NB4 (cell line): ENCODE data around the gene DESI2.
A peak's percentile ranks its signal among the peaks of the same experiment; 100 is the strongest.
"Not testable (repeated sequence)": the region's sequence is repeated elsewhere in the genome, so short reads cannot be mapped to it uniquely, and the experiment has no call there.

ENCODE experiments used
- DNase-seq: peaks from one replicate; pipeline ENCODE4 v3.0.0; 2010; ENCODE audit warnings: low read depth
- H3K4me3 ChIP-seq: one replicate; pipeline ENCODE4 v1.5.1; 2011; ENCODE audit warnings: mild to moderate bottlenecking, low read depth, low read length, moderate library complexity
- CTCF ChIP-seq: IDR thresholded peaks from one replicate; pipeline ENCODE4 v1.5.1; 2012; ENCODE audit warnings: low read depth, low read length
- MAX ChIP-seq: IDR thresholded peaks from 2 replicates; pipeline ENCODE4 v1.6.1; 2011; ENCODE audit warnings: low read depth, low read length
- MYC ChIP-seq: IDR thresholded peaks from 2 replicates; pipeline ENCODE4 v1.6.1; 2011; ENCODE audit warnings: low read depth, low read length
- POLR2A ChIP-seq: IDR thresholded peaks from 2 replicates; pipeline ENCODE4 v1.6.1; 2011; ENCODE audit warnings: mild to moderate bottlenecking; ENCODE audit not compliant: insufficient read length; ENCODE audit errors: extremely low read depth

DESI2 gene

GRCh38 chr1:244664353-244664752 is 11.4 kb downstream of the DESI2 start:
- TF ChIP-seq CTCF (no peak), MYC (no peak), POLR2A (no peak), MAX (no peak)
- H3K4me3 ChIP-seq, result no peak overlapping the region
- no peak for DNase-seq

- TF ChIP-seq POLR2A (no peak), MYC (peak; percentile 38; the same call in 1 of the 2 replicates)
- no peak overlapping the region for H3K4me3 ChIP-seq
- peak; percentile 94 for DNase-seq
Measured at GRCh38 chr1:244665771-244666217, 12.9 kb downstream of the DESI2 start.

- peak; percentile 30 for DNase-seq
- H3K4me3 ChIP-seq, result not testable (repeated sequence)
Measured at GRCh38 chr1:244666672-244667418, 13.9 kb downstream of the DESI2 start.

- H3K4me3 ChIP-seq, result no peak overlapping the region
- DNase-seq, result no peak
- TF ChIP-seq CTCF (no peak), MAX (no peak), POLR2A (no peak), MYC (no peak)
Measured at GRCh38 chr1:244667797-244668196, 14.9 kb downstream of the DESI2 start.

- DNase-seq, result no peak
- no peak overlapping the region for H3K4me3 ChIP-seq
- TF ChIP-seq POLR2A (no peak), MAX (no peak), CTCF (no peak), MYC (no peak)
Measured at GRCh38 chr1:244672946-244673682, 20.2 kb downstream of the DESI2 start.

- TF ChIP-seq MYC, result no peak
- DNase-seq, result no peak
Measured at GRCh38 chr1:244674446-244674845, 21.5 kb downstream of the DESI2 start.

GRCh38 chr1:244675167-244675566 is 22.2 kb downstream of the DESI2 start:
- no peak for DNase-seq
- TF ChIP-seq POLR2A (no peak), MYC (no peak), MAX (no peak), CTCF (no peak)
- no peak overlapping the region for H3K4me3 ChIP-seq

More at GRCh38 chr1:244674446-244674845, 21.5 kb downstream of the DESI2 start:
- H3K4me3 ChIP-seq, result no peak overlapping the region
